ENCODE data around the gene ZNF280C. TPM values are rescaled to one million over a fixed set of nuclear protein-coding genes. Genes with fewer than 3 reads are reported as not detected.

ZNF280C gene
- total and polyA plus RNA-seq, 2 of the 13 experiments (the other 11 are each of a cell fraction or from before 2014, with no cell fraction given): 3.0 to 3.3 TPM

DNA sequence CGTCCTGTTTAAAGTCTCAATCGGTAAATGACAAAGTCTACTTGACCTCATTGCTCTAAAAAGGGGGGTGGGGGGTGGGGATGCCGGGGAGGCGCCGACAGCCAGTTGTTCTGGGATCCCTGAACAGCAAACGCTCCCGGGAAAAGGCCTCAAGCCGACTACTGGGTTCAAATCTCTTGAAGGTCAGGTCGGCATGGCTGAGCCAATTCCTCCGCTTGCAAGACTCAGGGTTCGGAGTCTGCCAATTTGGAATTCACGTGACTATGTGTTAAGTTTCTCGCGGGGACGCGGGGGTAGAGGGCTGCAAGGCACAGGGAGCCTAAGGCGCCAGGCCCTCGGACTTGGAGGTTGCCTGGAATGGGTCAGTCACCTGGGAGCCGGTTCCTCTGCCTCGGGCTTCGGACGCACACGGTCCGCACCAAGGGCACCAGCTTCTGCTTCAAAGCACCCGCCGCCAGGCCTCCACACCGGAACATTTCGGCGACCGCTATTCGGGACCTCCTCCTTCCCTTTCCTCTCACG lies 103.5 kb downstream of the ZNF280C start (continued):
- TF ChIP-seq EHMT2 (IDR thresholded peaks at IDR 0.05; ENCODE audit: borderline replicate concordance, low read depth, low read length): no peak
- TF ChIP-seq, protein P1, sequence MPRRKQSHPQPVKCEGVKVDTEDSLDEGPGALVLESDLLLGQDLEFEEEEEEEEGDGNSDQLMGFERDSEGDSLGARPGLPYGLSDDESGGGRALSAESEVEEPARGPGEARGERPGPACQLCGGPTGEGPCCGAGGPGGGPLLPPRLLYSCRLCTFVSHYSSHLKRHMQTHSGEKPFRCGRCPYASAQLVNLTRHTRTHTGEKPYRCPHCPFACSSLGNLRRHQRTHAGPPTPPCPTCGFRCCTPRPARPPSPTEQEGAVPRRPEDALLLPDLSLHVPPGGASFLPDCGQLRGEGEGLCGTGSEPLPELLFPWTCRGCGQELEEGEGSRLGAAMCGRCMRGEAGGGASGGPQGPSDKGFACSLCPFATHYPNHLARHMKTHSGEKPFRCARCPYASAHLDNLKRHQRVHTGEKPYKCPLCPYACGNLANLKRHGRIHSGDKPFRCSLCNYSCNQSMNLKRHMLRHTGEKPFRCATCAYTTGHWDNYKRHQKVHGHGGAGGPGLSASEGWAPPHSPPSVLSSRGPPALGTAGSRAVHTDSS (CRISPR knock-in tag; conservative IDR thresholded peaks at IDR 0.05): no peak
- TF ChIP-seq, protein P2, sequence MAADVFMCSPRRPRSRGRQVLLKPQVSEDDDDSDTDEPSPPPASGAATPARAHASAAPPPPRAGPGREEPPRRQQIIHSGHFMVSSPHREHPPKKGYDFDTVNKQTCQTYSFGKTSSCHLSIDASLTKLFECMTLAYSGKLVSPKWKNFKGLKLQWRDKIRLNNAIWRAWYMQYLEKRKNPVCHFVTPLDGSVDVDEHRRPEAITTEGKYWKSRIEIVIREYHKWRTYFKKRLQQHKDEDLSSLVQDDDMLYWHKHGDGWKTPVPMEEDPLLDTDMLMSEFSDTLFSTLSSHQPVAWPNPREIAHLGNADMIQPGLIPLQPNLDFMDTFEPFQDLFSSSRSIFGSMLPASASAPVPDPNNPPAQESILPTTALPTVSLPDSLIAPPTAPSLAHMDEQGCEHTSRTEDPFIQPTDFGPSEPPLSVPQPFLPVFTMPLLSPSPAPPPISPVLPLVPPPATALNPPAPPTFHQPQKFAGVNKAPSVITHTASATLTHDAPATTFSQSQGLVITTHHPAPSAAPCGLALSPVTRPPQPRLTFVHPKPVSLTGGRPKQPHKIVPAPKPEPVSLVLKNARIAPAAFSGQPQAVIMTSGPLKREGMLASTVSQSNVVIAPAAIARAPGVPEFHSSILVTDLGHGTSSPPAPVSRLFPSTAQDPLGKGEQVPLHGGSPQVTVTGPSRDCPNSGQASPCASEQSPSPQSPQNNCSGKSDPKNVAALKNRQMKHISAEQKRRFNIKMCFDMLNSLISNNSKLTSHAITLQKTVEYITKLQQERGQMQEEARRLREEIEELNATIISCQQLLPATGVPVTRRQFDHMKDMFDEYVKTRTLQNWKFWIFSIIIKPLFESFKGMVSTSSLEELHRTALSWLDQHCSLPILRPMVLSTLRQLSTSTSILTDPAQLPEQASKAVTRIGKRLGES (CRISPR knock-in tag; IDR thresholded peaks at IDR 0.05; ENCODE audit: borderline replicate concordance): no peak
- TF ChIP-seq, protein P3, sequence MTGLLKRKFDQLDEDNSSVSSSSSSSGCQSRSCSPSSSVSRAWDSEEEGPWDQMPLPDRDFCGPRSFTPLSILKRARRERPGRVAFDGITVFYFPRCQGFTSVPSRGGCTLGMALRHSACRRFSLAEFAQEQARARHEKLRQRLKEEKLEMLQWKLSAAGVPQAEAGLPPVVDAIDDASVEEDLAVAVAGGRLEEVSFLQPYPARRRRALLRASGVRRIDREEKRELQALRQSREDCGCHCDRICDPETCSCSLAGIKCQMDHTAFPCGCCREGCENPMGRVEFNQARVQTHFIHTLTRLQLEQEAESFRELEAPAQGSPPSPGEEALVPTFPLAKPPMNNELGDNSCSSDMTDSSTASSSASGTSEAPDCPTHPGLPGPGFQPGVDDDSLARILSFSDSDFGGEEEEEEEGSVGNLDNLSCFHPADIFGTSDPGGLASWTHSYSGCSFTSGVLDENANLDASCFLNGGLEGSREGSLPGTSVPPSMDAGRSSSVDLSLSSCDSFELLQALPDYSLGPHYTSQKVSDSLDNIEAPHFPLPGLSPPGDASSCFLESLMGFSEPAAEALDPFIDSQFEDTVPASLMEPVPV (CRISPR knock-in tag; IDR thresholded peaks at IDR 0.05): no peak
- no peak for TF ChIP-seq PTBP1 (IDR thresholded peaks at IDR 0.05; ENCODE audit: low read depth, low read length, poor library complexity, severe bottlenecking)
- TF ChIP-seq, protein P4, sequence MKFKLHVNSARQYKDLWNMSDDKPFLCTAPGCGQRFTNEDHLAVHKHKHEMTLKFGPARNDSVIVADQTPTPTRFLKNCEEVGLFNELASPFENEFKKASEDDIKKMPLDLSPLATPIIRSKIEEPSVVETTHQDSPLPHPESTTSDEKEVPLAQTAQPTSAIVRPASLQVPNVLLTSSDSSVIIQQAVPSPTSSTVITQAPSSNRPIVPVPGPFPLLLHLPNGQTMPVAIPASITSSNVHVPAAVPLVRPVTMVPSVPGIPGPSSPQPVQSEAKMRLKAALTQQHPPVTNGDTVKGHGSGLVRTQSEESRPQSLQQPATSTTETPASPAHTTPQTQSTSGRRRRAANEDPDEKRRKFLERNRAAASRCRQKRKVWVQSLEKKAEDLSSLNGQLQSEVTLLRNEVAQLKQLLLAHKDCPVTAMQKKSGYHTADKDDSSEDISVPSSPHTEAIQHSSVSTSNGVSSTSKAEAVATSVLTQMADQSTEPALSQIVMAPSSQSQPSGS (CRISPR knock-in tag; IDR thresholded peaks at IDR 0.05): 0 out of 2 replicates have a peak, but pooled peaks have one; percentile 6
- TF ChIP-seq, protein P5, sequence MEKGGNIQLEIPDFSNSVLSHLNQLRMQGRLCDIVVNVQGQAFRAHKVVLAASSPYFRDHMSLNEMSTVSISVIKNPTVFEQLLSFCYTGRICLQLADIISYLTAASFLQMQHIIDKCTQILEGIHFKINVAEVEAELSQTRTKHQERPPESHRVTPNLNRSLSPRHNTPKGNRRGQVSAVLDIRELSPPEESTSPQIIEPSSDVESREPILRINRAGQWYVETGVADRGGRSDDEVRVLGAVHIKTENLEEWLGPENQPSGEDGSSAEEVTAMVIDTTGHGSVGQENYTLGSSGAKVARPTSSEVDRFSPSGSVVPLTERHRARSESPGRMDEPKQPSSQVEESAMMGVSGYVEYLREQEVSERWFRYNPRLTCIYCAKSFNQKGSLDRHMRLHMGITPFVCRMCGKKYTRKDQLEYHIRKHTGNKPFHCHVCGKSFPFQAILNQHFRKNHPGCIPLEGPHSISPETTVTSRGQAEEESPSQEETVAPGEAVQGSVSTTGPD (CRISPR knock-in tag; IDR thresholded peaks at IDR 0.05): no peak
- TF ChIP-seq ZNF83 (CRISPR knock-in tag; IDR thresholded peaks at IDR 0.05; ENCODE audit: borderline replicate concordance): no peak
- TF ChIP-seq KAT7 (CRISPR knock-in tag; IDR thresholded peaks at IDR 0.05; ENCODE audit: borderline replicate concordance): 0 out of 2 replicates have a peak, but pooled peaks have one; percentile 31
- TF ChIP-seq, protein P6, sequence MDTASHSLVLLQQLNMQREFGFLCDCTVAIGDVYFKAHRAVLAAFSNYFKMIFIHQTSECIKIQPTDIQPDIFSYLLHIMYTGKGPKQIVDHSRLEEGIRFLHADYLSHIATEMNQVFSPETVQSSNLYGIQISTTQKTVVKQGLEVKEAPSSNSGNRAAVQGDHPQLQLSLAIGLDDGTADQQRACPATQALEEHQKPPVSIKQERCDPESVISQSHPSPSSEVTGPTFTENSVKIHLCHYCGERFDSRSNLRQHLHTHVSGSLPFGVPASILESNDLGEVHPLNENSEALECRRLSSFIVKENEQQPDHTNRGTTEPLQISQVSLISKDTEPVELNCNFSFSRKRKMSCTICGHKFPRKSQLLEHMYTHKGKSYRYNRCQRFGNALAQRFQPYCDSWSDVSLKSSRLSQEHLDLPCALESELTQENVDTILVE (CRISPR knock-in tag; IDR thresholded peaks at IDR 0.05): no peak
- 0 out of 2 replicates have a peak, but pooled peaks have one; percentile 47 for TF ChIP-seq ZNF891 (CRISPR knock-in tag; IDR thresholded peaks at IDR 0.05)
- TF ChIP-seq, protein P7, sequence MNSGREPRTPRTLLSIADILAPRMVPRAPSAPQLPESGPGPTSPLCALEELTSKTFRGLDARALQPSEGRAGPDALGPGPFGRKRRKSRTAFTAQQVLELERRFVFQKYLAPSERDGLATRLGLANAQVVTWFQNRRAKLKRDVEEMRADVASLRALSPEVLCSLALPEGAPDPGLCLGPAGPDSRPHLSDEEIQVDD (CRISPR knock-in tag; IDR thresholded peaks at IDR 0.05; ENCODE audit: borderline replicate concordance): no peak
- TF ChIP-seq ZSCAN22 (CRISPR knock-in tag; IDR thresholded peaks at IDR 0.05): no peak
